ENCODE results near the gene MACROD2. TPM values are rescaled to one million over a fixed set of nuclear protein-coding genes. Genes with fewer than 3 reads are reported as not detected.

The MACROD2 gene
- total RNA-seq, 1 donor from 2014 or later, result 2.4 TPM

DNA sequence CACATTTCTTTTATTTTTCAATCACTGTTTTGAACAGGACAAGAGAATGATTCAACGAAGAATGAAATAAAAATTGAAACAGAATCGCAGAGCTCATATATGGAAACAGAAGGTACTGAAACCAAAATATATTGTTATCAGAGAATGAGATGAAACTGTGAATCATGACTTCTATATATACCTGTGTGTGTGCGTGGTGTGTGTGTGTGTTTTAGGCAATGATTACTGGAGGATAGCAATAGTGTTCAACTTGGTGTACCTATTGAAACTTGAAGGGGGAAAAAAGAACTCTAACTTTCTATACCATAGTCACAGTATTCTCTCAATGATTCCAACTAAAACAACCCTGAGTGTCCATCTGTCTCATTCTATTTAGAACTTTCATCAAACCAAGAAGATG is 1991.4 kb downstream of the MACROD2 start:
- no peaks in the 10 kb centered on the region for H3K4me1 ChIP-seq (ENCODE audit: insufficient read depth, low read length)
- H4K20me1 ChIP-seq (ENCODE audit: insufficient read depth, low read length), result no peaks in the 10 kb centered on the region
- no peak overlapping the region for H3K4me3 ChIP-seq (ENCODE audit: insufficient read depth, low read depth, low read length)
- FAIRE-seq, result no peak
- H2AFZ ChIP-seq (ENCODE audit: low read depth, low read length), result no peak overlapping the region
- no peaks in the 10 kb centered on the region for H3K9me3 ChIP-seq (ENCODE audit: insufficient read depth, low read depth, low read length)
- no peak overlapping the region for H3K27ac ChIP-seq (ENCODE audit: low read depth, low read length)
- DNase-seq (ENCODE audit: low read depth), result no peak
- peaks cover 3% of the 10 kb centered on the region for H3K9me3 Mint-ChIP-seq (ENCODE audit: unreplicated experiment)
- no peak overlapping the region for H3K9ac ChIP-seq (ENCODE audit: low read length)
- no peaks in the 10 kb centered on the region for H3K36me3 Mint-ChIP-seq (ENCODE audit: low read depth, unreplicated experiment)
- no peaks in the 10 kb centered on the region for H3K27me3 Mint-ChIP-seq (ENCODE audit: low read depth, unreplicated experiment)
- no peak overlapping the region for H3K4me3 Mint-ChIP-seq (ENCODE audit: unreplicated experiment)
- no peaks in the 10 kb centered on the region for H3K79me2 ChIP-seq (ENCODE audit: insufficient read depth, low read length)
- H3K4me1 Mint-ChIP-seq (ENCODE audit: low read depth, unreplicated experiment), result no peaks in the 10 kb centered on the region
- no peaks in the 10 kb centered on the region for H3K27me3 ChIP-seq (ENCODE audit: insufficient read depth, low read length)
- no peak overlapping the region for H3K27ac Mint-ChIP-seq (ENCODE audit: unreplicated experiment)
- no peak overlapping the region for H3K4me2 ChIP-seq (ENCODE audit: low read length)
- TF ChIP-seq, protein P1, sequence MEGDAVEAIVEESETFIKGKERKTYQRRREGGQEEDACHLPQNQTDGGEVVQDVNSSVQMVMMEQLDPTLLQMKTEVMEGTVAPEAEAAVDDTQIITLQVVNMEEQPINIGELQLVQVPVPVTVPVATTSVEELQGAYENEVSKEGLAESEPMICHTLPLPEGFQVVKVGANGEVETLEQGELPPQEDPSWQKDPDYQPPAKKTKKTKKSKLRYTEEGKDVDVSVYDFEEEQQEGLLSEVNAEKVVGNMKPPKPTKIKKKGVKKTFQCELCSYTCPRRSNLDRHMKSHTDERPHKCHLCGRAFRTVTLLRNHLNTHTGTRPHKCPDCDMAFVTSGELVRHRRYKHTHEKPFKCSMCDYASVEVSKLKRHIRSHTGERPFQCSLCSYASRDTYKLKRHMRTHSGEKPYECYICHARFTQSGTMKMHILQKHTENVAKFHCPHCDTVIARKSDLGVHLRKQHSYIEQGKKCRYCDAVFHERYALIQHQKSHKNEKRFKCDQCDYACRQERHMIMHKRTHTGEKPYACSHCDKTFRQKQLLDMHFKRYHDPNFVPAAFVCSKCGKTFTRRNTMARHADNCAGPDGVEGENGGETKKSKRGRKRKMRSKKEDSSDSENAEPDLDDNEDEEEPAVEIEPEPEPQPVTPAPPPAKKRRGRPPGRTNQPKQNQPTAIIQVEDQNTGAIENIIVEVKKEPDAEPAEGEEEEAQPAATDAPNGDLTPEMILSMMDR (IDR thresholded peaks at IDR 0.05; ENCODE audit: insufficient read depth, low read depth, low read length), result no peak
- TF ChIP-seq EZH2 (IDR thresholded peaks at IDR 0.05; ENCODE audit: insufficient read depth, low read length), result no peak
- H3K36me3 ChIP-seq (ENCODE audit: insufficient read depth, low read length), result no peaks in the 10 kb centered on the region

GRCh38 chr20:15991279-15991678 is 1996.0 kb downstream of the MACROD2 start:
- no peak overlapping the region for H3K27ac ChIP-seq (ENCODE audit: low read depth, low read length)
- no peak overlapping the region for H3K4me2 ChIP-seq (ENCODE audit: low read length)
- no peak overlapping the region for H3K4me3 ChIP-seq (ENCODE audit: insufficient read depth, low read depth, low read length)
- Mint-ChIP-seq H3K4me3 (ENCODE audit: unreplicated experiment) (no peak overlapping the region), H3K9me3 (ENCODE audit: unreplicated experiment) (no peaks in the 10 kb centered on the region), H3K4me1 (ENCODE audit: low read depth, unreplicated experiment) (no peaks in the 10 kb centered on the region), H3K27ac (ENCODE audit: unreplicated experiment) (no peak overlapping the region), H3K36me3 (ENCODE audit: low read depth, unreplicated experiment) (no peaks in the 10 kb centered on the region), H3K27me3 (ENCODE audit: low read depth, unreplicated experiment) (no peaks in the 10 kb centered on the region)
- DNase-seq (ENCODE audit: low read depth), result no peak
- H2AFZ ChIP-seq (ENCODE audit: low read depth, low read length), result no peak overlapping the region
- H3K9ac ChIP-seq (ENCODE audit: low read length), result no peak overlapping the region
- no peaks in the 10 kb centered on the region for H3K27me3 ChIP-seq (ENCODE audit: insufficient read depth, low read length)
- H4K20me1 ChIP-seq (ENCODE audit: insufficient read depth, low read length), result no peaks in the 10 kb centered on the region
- FAIRE-seq, result no peak
- no peaks in the 10 kb centered on the region for H3K4me1 ChIP-seq (ENCODE audit: insufficient read depth, low read length)
- TF ChIP-seq, protein P1 (IDR thresholded peaks at IDR 0.05; ENCODE audit: insufficient read depth, low read depth, low read length), result no peak
- TF ChIP-seq EZH2 (IDR thresholded peaks at IDR 0.05; ENCODE audit: insufficient read depth, low read length), result no peak
- H3K36me3 ChIP-seq (ENCODE audit: insufficient read depth, low read length), result no peaks in the 10 kb centered on the region
- H3K79me2 ChIP-seq (ENCODE audit: insufficient read depth, low read length), result no peaks in the 10 kb centered on the region
- no peaks in the 10 kb centered on the region for H3K9me3 ChIP-seq (ENCODE audit: insufficient read depth, low read depth, low read length)

- H3K4me3 Mint-ChIP-seq (ENCODE audit: unreplicated experiment), result no peak overlapping the region
- no peak overlapping the region for H3K27ac ChIP-seq (ENCODE audit: low read depth, low read length)
- no peaks in the 10 kb centered on the region for H3K9me3 ChIP-seq (ENCODE audit: insufficient read depth, low read depth, low read length)
- H3K79me2 ChIP-seq (ENCODE audit: insufficient read depth, low read length), result no peaks in the 10 kb centered on the region
- no peaks in the 10 kb centered on the region for H4K20me1 ChIP-seq (ENCODE audit: insufficient read depth, low read length)
- no peak for DNase-seq (ENCODE audit: low read depth)
- no peak overlapping the region for H3K4me3 ChIP-seq (ENCODE audit: insufficient read depth, low read depth, low read length)
- H3K4me1 Mint-ChIP-seq (ENCODE audit: low read depth, unreplicated experiment), result no peaks in the 10 kb centered on the region
- no peak overlapping the region for H2AFZ ChIP-seq (ENCODE audit: low read depth, low read length)
- H3K36me3 Mint-ChIP-seq (ENCODE audit: low read depth, unreplicated experiment), result no peaks in the 10 kb centered on the region
- peaks cover 3% of the 10 kb centered on the region for H3K9me3 Mint-ChIP-seq (ENCODE audit: unreplicated experiment)
- no peaks in the 10 kb centered on the region for H3K27me3 Mint-ChIP-seq (ENCODE audit: low read depth, unreplicated experiment)
- H3K27me3 ChIP-seq (ENCODE audit: insufficient read depth, low read length), result no peaks in the 10 kb centered on the region
- no peaks in the 10 kb centered on the region for H3K36me3 ChIP-seq (ENCODE audit: insufficient read depth, low read length)
- TF ChIP-seq EZH2 (IDR thresholded peaks at IDR 0.05; ENCODE audit: insufficient read depth, low read length), result no peak
- TF ChIP-seq, protein P1 (IDR thresholded peaks at IDR 0.05; ENCODE audit: insufficient read depth, low read depth, low read length), result no peak
- H3K4me1 ChIP-seq (ENCODE audit: insufficient read depth, low read length), result no peaks in the 10 kb centered on the region
- no peak overlapping the region for H3K9ac ChIP-seq (ENCODE audit: low read length)
- H3K27ac Mint-ChIP-seq (ENCODE audit: unreplicated experiment), result no peak overlapping the region
- H3K4me2 ChIP-seq (ENCODE audit: low read length), result no peak overlapping the region
- FAIRE-seq, result no peak
These were observed 1997.2 kb downstream of the MACROD2 start for GRCh38 chr20:15992564-15992963.
